ENCODE data around the gene LCN15. TPM values are rescaled to one million over a fixed set of nuclear protein-coding genes. Genes with fewer than 3 reads are reported as not detected.

Gene LCN15
- total and polyA plus RNA-seq, 2 of the 13 experiments (the other 11 are each of a cell fraction or from before 2014, with no cell fraction given) = 1.3 to 53.7 TPM

- no peak; the same call in 1 of the 2 replicates for TF ChIP-seq UBTF (CRISPR knock-in tag; IDR thresholded peaks at IDR 0.05)
- TF ChIP-seq ARID4A (CRISPR knock-in tag; IDR thresholded peaks at IDR 0.05; ENCODE audit: borderline replicate concordance) = peak; percentile 92; the same call in 1 of the 2 replicates
- TF ChIP-seq AKNA (CRISPR knock-in tag; IDR thresholded peaks at IDR 0.05; ENCODE audit: borderline replicate concordance) = no peak
- TF ChIP-seq E2F5 (CRISPR knock-in tag; conservative IDR thresholded peaks at IDR 0.05) = peak; percentile 73
- peak; percentile 69; the same call in 1 of the 2 replicates for TF ChIP-seq ZNF788 (CRISPR knock-in tag; IDR thresholded peaks at IDR 0.05; ENCODE audit: borderline replicate concordance)
- TF ChIP-seq, protein P1, sequence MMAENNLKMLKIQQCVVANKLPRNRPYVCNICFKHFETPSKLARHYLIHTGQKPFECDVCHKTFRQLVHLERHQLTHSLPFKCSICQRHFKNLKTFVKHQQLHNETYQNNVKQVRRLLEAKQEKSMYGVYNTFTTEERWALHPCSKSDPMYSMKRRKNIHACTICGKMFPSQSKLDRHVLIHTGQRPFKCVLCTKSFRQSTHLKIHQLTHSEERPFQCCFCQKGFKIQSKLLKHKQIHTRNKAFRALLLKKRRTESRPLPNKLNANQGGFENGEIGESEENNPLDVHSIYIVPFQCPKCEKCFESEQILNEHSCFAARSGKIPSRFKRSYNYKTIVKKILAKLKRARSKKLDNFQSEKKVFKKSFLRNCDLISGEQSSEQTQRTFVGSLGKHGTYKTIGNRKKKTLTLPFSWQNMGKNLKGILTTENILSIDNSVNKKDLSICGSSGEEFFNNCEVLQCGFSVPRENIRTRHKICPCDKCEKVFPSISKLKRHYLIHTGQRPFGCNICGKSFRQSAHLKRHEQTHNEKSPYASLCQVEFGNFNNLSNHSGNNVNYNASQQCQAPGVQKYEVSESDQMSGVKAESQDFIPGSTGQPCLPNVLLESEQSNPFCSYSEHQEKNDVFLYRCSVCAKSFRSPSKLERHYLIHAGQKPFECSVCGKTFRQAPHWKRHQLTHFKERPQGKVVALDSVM (CRISPR knock-in tag; IDR thresholded peaks at IDR 0.05) = peak; percentile 65; the same call in 1 of the 2 replicates
- no peak for TF ChIP-seq SNAI1 (CRISPR knock-in tag; IDR thresholded peaks at IDR 0.05; ENCODE audit: borderline replicate concordance)
- TF ChIP-seq ATF7-NPFF (CRISPR knock-in tag; IDR thresholded peaks at IDR 0.05; ENCODE audit: low read depth) = peak; percentile 92
- TF ChIP-seq CBX5 (CRISPR knock-in tag; IDR thresholded peaks at IDR 0.05; ENCODE audit: borderline replicate concordance) = peak; percentile 81; the same call in 1 of the 2 replicates
- no peak for TF ChIP-seq NR2F6 (IDR thresholded peaks at IDR 0.05)
- TF ChIP-seq NR2F6 (CRISPR knock-in tag; IDR thresholded peaks at IDR 0.05) = peak; percentile 61
- peak; percentile 73; the same call in 1 of the 2 replicates for TF ChIP-seq POLR2AphosphoS2 (IDR thresholded peaks at IDR 0.05; ENCODE audit: low read depth, low read length)
- TF ChIP-seq ZEB1 (IDR thresholded peaks at IDR 0.05; ENCODE audit: insufficient replicate concordance, low read depth) = peak; percentile 59
- no peak for TF ChIP-seq NR3C1 (CRISPR knock-in tag; IDR thresholded peaks at IDR 0.05)
- no peak for TF ChIP-seq RFX5 (IDR thresholded peaks at IDR 0.05; ENCODE audit: low read depth, low read length)
Observed at GRCh38 chr9:136728080-136728547, 36.2 kb downstream of the LCN15 start (continued).
